Globus pallidus (tissue), 1 donor: Measurements from ENCODE around the gene HLCS.

ENCODE experiments used
- DNase-seq: peaks from one replicate; pipeline ENCODE4 v3.0.0-alpha.2; 2015; ENCODE audit warnings: low spot score

HLCS gene

GRCh38 chr21:36811762-36812161, 154.7 kb downstream of the HLCS start:
- no peak for DNase-seq

DNA sequence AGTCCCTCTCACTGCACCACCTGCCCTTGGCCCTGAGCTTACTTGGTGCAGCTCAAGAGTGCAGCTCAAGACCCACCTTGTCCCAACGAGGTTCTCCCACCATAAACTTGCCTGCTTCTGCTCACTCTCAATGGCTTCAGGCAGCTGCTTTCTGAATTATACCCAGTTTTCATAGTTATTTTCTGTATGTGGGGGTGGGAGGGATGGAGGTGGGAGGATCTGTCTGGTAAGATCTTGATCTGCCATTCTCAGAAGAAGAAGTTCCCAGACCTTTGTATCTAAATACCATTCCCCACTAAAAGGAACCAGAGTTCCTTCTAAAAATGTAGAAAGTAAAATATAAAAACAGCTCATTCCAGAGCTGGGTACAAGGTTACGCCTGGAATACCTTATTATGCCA, 156.0 kb downstream of the HLCS start:
- DNase-seq = no peak

DNA sequence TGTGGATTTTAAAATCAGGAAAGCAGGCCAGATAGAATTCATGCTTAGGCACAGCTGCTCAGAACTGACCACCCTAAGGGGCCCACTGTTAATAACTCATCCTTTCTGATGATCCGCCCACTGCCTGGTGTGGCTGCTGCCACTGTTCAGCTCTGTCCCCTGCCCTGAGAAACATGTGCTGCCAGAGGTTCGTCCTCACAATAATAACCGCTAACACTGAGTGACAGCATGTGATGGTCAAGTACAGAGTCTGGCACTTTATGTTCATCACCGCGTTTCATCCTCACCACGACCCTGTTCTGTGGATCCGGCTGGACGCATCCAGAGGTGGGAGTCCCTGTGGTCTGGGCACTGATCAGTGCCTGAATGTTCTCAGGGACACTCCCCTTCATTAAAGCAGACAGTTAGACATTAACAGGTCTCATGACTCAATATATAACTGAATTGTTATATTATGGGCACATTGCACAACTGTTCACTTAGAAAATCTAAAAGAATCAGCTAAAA, 159.0 kb downstream of the HLCS start:
- no peak for DNase-seq

DNA sequence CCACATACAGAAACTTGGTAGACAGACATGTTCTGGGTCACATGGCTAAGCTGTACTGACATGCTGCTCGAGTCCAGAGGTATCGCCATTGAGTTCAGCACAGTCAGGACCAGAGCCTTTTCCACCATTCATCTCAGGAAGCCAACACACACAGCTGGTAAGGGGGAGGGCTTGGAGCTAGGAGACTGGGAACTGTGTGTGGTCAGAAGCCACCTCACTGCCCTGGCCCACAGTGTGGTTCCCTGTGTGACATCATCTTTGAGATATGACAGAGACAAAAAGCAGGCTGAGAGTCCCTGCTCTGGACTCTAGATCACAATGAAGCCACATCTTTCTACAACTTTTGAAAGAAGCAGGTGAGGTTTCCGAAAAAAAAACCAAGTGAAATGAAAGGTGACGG, 160.4 kb downstream of the HLCS start:
- DNase-seq = no peak

GRCh38 chr21:36804874-36805611, 161.4 kb downstream of the HLCS start:
- no peak for DNase-seq

DNA sequence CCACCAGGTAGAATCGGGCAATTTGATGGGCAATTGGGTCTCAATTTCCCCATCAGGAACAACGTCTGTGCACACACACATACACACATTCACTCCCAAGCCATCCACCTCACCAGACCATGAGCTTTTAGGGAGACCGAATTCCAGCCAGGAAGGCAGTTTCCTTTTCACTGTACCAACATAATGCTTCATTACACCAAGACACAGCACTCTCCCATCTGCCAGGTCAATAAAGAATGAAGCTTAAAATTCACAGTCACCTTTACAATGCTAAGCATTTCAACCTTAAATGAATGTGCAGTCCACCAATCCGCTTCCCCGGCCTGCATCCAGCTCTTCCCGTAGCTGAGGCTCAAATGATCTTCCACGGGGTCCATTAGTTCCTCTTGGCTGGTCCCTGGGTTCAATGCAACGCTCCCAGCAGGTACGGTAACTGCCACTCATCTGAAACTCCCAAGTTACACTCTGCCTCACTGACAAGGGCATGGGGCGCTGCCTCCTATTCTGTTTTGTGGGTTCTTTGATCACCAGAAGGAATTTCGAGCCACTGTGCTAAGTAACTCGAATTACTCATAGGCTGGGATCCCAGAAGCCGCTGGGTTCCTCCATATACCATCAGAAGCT, 162.5 kb downstream of the HLCS start:
- no peak for DNase-seq

DNA sequence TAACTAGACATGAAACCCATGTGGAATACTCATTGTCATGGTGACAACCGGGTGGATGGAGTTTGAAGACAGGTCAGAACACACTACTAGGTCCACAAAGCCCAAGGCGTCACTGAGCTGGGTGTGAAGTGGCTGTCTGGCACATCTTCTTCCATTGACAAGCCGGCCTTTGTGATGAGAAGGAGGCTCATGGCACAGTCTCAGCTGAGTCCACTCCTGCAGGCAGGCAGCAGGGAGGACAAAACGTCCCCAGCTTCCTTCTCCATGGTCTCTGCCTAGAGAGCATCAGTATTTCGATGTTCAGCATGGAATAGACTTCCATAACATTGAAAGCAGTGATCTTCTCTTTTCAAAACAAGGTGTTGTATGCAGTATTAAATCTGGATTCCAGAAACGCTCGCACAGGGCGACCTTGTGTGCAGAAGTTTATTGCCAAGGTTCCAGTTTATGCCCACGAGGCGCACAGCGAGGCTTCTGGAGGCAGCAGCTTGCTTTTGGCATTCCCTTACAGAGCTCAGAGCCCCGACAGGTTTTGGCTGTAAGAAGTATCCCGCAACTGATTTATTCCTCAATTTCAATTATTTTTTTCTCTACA, 163.3 kb downstream of the HLCS start:
- peak; percentile 91 for DNase-seq

DNA sequence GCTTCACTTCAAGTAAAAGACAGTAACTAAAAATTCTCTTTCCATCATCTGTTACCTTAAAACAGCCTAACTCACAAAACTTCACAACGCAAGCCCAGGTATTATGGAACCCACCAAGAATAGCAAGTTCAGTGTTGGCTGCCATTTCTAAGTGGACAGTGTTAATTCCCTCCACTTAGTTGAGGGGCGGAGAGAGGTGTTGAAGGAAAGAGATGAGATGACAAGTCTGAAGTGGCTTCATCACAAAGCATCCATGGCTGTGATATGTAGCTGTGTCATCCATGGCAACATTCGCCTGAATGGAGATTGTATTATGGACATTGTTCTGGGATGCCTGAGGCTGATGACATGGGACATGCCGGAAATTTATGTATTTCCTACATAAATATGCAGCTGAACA, 165.7 kb downstream of the HLCS start:
- DNase-seq = no peak

GRCh38 chr21:36799869-36800268, 166.6 kb downstream of the HLCS start:
- no peak for DNase-seq

DNA sequence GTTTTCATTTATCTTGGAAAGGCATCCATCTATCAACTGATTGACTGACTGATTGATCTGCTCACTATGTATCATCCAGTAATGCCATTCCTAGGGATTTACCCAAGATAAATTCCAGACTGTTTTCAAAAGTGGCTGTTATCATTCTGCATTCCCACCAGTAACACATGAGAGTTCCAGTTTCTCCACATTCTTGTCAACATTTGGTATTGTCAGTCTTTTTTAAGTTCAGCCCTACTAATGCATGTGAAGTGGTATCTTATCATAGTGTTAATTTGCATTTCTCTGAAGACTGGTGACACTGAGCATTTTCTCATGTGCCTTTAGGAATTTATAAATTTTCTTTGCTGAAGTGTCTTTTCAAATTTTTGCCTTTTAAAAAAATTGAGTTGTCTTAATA, 168.0 kb downstream of the HLCS start:
- DNase-seq = no peak

- DNase-seq = no peak
Measured at GRCh38 chr21:36796070-36796469, 170.4 kb downstream of the HLCS start.

DNA sequence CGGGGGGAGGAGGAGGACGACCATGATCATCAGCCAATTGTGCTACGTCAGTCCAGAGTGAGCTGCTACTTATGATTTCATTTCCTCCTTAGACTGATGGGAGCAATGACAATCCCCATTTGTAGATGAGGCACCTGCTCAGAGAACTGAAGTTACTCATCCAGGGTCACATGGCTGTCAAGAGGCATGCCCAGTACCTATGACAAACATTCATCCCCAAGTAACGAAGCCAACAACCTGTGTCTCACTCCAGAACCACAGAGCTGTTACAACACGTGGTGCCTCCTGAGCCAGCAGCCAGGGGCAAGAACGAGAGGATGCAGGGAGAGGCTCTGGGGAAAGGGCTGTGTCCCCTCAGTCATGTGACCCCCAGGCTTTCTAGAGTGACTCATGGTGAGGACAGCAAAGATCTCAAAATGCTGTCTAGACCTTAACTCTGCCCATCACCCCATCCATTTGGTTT, 173.9 kb downstream of the HLCS start:
- DNase-seq = no peak

DNA sequence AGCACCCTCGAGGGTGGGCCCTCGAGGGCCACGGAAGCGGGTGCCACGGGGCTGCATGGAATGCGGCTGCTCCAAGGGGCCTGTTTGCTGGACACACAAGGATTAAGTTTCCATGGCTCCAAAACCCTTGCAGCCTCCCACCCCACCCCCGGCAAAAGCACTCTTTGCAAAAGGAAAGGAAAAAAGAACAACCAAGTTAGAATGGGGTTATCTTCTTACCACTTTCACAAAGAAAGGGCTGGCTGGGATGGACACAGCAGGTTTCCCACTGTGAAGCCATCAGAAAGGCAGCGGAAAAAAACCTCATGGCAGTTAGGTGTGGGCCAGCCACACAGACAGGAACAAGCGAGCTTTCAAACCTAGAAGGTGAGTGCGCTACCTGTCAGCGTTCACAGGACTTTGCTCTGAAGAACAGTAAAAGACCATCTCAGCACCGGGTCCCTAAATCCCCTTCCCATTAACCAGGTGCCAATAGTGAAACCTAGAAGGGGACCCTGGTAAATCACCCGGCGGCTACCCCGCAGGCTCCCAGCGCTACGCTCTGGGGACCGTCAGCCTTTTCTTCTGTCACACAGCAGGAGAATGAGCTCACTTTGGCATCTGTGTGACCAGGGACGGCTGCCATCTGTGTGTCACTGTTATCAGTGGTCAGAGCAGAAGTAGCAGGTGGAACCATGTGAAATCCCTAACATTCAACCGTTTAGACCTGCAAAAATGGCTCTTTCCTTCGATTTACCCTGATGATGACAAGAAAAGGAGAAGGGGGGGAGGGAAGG, 174.6 kb downstream of the HLCS start:
- peak; percentile 53 for DNase-seq

DNA sequence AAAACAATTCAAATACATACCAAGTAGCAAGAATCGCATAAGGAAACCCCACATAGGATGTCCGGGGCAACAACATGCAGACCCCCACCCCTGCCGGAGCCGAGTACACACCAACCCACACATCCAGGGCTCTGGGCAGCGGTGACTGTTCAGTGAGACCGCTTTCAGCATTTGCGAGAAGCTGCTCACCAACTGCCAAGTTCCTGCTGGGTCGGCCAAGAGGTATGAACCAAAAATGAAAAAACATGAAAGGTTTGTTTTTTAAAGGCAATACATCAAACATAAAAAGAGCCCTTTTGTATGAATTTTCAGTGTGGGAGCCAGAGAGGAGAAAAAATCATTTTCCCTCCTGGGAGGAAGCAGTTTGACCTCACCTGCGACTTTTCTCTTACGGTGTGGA, 175.3 kb downstream of the HLCS start:
- DNase-seq = no peak

DNA sequence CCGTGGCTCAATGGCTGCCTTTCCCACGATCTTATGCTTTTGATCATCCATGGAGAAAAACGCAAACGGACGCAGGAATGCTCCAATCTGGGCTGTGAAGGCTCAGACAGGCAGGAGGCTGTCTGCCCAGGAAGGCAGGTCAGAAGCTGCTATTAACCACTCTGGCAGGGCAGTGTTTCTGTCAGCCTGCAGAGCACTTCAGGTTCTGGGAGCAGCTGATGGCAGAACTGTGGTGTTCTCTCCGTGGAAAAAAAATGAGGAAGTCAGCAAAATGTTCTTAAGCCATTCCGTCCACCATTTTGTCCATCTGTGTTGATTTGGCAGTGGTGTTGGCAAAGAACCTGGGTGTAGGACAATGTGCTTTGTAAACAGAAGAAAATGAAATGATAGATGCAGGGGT, 175.9 kb downstream of the HLCS start:
- no peak for DNase-seq

DNA sequence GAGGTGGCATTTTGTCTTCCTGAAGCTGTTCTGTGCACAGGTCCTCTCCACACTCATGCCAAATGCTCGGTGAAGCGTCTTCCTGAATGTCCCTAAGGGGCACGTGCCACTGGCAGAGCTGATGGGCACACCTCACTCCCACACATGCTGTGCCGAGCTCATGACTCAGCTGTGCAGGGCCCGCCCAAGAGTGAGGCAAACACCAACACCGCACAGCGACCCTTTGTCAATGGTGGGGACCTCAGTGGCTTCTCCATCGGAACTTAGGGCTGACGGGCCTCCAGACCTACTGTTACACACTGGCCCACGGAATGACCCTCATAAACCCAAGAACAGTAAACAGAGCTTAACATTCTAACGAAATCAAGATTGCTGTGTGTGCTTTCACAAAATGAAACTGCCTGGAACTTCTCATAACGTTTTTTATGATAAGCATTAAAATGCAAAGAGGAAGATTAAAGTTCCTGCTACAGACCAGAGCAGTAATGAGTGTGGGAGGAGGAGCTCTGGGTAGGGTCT, 178.3 kb downstream of the HLCS start:
- no peak for DNase-seq

GRCh38 chr21:36786186-36786585, 180.3 kb downstream of the HLCS start:
- no peak for DNase-seq

GRCh38 chr21:36785615-36786014, 180.9 kb downstream of the HLCS start:
- DNase-seq = no peak

GRCh38 chr21:36784947-36785346, 181.5 kb downstream of the HLCS start:
- no peak for DNase-seq

GRCh38 chr21:36783612-36784374, 182.7 kb downstream of the HLCS start:
- DNase-seq = no peak

DNA sequence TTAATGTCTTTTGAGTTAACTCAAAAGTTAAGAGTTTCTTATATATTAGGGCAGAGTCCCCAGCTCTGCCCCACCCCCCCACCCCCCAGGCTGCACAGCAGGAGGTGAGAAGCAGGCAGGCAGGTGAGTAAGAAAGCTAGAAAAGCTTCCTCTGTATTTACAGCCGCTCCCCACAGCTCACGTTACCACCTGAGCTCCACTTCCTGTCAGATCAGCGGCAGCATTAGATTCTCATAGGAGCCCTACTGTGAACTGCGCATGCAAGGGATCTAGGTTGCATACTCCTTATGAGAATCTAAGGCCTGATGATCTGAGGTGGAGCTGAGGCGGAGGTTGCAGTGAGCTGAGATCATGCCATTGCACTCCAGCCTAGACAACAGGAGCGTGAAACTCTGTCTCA, 185.6 kb downstream of the HLCS start:
- DNase-seq = no peak
